ENCODE results near the gene MOSPD2. TPM values are rescaled to one million over a fixed set of nuclear protein-coding genes. Genes with fewer than 3 reads are reported as not detected.
A peak's percentile ranks its signal among the peaks of the same experiment; 100 is the strongest.

Gene MOSPD2
- total and polyA plus RNA-seq, 2 of the 8 experiments (the other 6 are each of a cell fraction or from before 2014, with no cell fraction given) = 4.5 to 12.1 TPM

DNA sequence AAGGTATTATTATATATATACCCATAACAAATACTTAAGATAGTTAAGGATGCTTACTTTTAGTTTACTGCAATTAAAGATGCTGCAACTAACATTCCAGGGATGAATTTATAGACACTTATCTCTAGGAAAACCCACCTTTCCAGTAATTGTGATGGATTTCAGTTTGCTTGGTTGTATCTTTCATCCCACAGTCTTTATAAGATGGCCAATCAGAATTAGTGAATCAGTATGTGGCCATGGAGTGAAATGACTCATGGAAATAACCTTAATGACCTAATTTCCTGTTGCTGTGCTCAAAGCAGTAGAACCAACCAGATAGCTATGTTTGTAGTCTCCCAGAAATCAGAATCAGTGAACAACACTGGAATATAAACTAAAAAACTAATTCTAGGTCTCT, 26.4 kb downstream of the MOSPD2 start:
- H2BK15ac ChIP-seq (ENCODE audit: low read length) = no peak overlapping the region
- no peak overlapping the region for H3K27ac ChIP-seq (ENCODE audit: low read depth, low read length)
- H3K27me3 ChIP-seq (replicated peaks in 1 of 4; ENCODE audit: control insufficient read depth in 3 of 4, extremely low read depth in 1 of 4, insufficient read depth in 3 of 4, low read length in 3 of 4) = no peaks in the 10 kb centered on the region
- H3K4me1 ChIP-seq (replicated peaks in 1 of 4; ENCODE audit: control insufficient read depth in 3 of 4, insufficient read depth in 4 of 4, low read length in 3 of 4) = no peaks in the 10 kb centered on the region
- no peak overlapping the region for H3K4me3 ChIP-seq (ENCODE audit: extremely low read depth in 1 of 4, insufficient read depth in 2 of 4, low read depth in 3 of 4, low read length in 4 of 4)
- H4K20me1 ChIP-seq (replicated peaks in 1 of 2; ENCODE audit: control insufficient read depth in 1 of 2, insufficient read depth in 2 of 2, low read length in 2 of 2) = no peaks in the 10 kb centered on the region
- DNase-seq (ENCODE audit: low read depth in 1 of 2, low spot score in 2 of 2) = no peak
- ChIA-PET POLR2A (ENCODE audit: partially characterized antibody) (no interaction called here), CTCF (ENCODE audit: partially characterized antibody) (interaction anchor here (0.6 kb wide), 1 partner anchor 14 kb away, joined by 3 read pairs; no protein-coding TSS in a partner anchor)
- no peak overlapping the region for H3K4me2 ChIP-seq (ENCODE audit: insufficient read depth in 1 of 2, low read depth in 2 of 2, low read length in 2 of 2)
- H3K4ac ChIP-seq (replicated peaks; ENCODE audit: insufficient read length, low read depth, low read length) = no peak overlapping the region
- no peak overlapping the region for H3K14ac ChIP-seq (ENCODE audit: insufficient read length)
- H4K5ac ChIP-seq (ENCODE audit: insufficient read length, low read depth, low read length) = no peak overlapping the region
- FAIRE-seq = no peak
- no peak overlapping the region for H2BK5ac ChIP-seq (ENCODE audit: low read depth, low read length)
- H3K36me3 ChIP-seq (ENCODE audit: control insufficient read depth in 2 of 4, insufficient read depth in 4 of 4, low read length in 3 of 4) = peaks cover 0 to 12% (median 2%) of the 10 kb centered on the region in 4 experiments; a peak in 4 of 8 replicates
- H2BK20ac ChIP-seq (ENCODE audit: low read length) = no peak overlapping the region
- H3K18ac ChIP-seq (ENCODE audit: extremely low read depth, low read length) = no peak overlapping the region
- H2BK12ac ChIP-seq (ENCODE audit: low read depth, low read length) = no peak overlapping the region
- no peak overlapping the region for H3K9ac ChIP-seq (replicated peaks in 1 of 4; ENCODE audit: extremely low read depth in 1 of 4, low read depth in 3 of 4, low read length in 3 of 4)
- TF ChIP-seq, protein P1, sequence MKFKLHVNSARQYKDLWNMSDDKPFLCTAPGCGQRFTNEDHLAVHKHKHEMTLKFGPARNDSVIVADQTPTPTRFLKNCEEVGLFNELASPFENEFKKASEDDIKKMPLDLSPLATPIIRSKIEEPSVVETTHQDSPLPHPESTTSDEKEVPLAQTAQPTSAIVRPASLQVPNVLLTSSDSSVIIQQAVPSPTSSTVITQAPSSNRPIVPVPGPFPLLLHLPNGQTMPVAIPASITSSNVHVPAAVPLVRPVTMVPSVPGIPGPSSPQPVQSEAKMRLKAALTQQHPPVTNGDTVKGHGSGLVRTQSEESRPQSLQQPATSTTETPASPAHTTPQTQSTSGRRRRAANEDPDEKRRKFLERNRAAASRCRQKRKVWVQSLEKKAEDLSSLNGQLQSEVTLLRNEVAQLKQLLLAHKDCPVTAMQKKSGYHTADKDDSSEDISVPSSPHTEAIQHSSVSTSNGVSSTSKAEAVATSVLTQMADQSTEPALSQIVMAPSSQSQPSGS (IDR thresholded peaks at IDR 0.05; ENCODE audit: low read length) = no peak
- TF ChIP-seq JUND (IDR thresholded peaks at IDR 0.05; ENCODE audit: low read length) = peak; percentile 12; the same call in 1 of the 2 replicates
- no peak overlapping the region for H2AK5ac ChIP-seq (ENCODE audit: low read depth, low read length)
- H4K8ac ChIP-seq (ENCODE audit: extremely low read depth, insufficient read depth, low read length) = no peak overlapping the region
- no peak overlapping the region for H3K56ac ChIP-seq (replicated peaks; ENCODE audit: insufficient read length, low read depth, low read length)
- H3K9me3 ChIP-seq (ENCODE audit: insufficient read depth in 2 of 2, low read depth in 1 of 2, low read length in 1 of 2) = peaks cover 0 to 3% of the 10 kb centered on the region in 2 experiments; a peak in 1 of 4 replicates
- H3K79me2 ChIP-seq (ENCODE audit: control insufficient read depth in 1 of 2, insufficient read depth in 2 of 2, low read length in 2 of 2) = no peaks in the 10 kb centered on the region
- no peaks in the 10 kb centered on the region for H3K23me2 ChIP-seq (ENCODE audit: low read depth, low read length)
- H3K23ac ChIP-seq (ENCODE audit: insufficient read length) = no peak overlapping the region
- H4K91ac ChIP-seq (replicated peaks; ENCODE audit: insufficient read length, low read length) = no peak overlapping the region
- no peaks in the 10 kb centered on the region for H3K79me1 ChIP-seq (ENCODE audit: low read depth, low read length)
- H2BK120ac ChIP-seq (replicated peaks; ENCODE audit: low read depth, low read length) = no peak overlapping the region
- H2AFZ ChIP-seq (ENCODE audit: low read length) = no peak overlapping the region

Measured in H1 (cell line).